HG03139 (cell line): ENCODE measurements around the gene TEX29.

ENCODE experiments used
- ATAC-seq: cut with Tn5 transposase; IDR thresholded peaks from one replicate; pipeline ENCODE4 v1.9.1; 2021; ENCODE audit not compliant: unreplicated experiment

TEX29 gene

DNA sequence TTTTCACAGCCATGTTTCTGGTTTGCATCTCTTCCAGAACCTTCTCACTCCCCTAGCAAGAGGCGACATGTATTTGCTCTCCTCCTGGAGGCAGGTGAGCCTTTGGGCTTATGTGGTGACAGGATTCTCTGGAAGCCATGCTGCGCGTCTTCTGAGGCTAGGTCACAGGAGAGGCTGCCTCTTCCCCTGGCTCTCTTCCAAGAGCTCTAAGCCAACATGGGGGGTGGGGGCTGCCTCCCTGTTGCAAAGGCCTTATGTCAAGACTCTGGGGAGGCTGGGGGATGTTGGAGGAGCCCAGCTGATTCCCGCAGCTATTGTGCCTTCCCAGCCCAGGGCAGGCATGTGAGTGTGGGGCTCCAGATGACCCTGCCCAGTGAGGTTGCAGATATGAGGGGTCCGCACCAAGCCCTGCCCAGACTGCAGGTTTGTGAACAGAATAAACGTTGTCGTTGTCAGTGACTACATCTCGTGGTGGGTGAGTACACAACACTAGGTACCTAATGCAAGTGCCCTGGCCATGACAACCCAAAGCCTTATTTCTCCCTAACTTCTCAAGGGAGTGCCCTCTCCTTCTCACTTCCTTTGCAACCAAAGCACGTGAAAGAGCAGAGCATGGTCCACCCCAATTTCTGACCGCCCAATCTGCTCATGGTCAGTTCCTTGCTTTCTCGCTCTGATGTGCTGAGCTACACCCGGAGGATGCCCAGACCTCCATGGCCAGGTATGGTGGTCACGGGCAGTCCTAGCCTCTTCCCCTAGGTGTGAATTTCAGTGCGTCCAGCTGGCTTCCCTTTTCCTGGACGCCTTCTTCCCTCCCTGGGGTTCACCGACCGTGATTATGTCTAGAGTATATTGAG is 44.9 kb downstream of the TEX29 start:
- ATAC-seq = no peak

DNA sequence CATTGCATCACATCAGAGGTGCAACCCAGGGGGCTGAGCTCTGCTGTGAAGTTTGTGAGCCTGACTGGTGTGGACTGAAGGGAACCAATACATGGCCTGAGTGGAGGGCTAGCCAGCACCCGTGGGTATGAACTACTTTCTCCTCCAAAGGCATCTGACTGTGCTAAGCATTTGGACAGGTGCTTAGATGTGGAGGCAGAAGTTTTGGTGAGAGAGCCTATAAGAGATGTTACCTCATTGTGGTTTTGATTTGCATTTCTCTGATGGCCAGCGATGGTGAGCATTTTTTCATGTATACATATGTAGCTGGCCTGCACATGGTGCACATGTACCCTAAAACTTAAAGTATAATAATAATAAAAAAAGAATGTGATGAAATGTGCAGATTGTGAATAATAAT is 46.9 kb downstream of the TEX29 start:
- no peak for ATAC-seq

DNA sequence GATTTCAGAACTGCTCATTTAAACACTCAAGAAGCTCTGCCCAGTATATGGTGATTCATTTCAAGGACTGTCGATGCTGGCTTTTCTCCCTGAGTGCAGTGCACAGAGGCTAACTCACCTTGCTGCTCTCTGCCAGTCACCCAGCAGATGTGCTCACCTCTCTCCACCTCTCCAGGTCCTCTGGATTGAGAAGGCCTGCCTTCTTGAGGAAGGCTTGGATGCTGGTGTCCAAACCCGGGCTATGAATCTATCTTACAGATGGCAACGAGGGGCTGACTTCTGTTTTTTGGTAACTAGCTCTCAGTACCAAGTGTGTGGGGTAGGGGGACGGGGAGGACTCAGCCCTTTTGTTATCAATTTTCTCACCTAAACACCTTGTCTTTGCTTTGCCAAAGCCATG is 47.6 kb downstream of the TEX29 start:
- ATAC-seq = no peak

DNA sequence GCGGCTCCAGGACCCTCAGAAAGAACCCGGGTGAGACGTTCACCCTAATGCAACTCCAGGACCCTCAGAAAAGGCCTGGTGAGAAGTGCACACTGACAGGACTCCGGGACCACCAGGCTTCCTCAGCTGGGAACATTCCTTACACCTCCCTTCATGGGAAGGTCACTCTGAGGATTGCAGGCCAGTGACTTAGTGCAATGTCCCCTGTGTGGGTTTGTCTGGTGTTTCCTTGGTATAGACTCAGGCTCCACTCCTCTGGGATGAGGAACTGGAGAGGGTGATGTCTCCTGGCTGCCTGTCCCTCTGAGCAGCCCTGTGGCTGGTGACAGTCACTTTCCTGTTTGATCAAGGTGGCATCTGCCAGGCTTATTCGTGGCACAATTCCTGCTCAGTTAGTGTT is 49.7 kb downstream of the TEX29 start:
- ATAC-seq = no peak

DNA sequence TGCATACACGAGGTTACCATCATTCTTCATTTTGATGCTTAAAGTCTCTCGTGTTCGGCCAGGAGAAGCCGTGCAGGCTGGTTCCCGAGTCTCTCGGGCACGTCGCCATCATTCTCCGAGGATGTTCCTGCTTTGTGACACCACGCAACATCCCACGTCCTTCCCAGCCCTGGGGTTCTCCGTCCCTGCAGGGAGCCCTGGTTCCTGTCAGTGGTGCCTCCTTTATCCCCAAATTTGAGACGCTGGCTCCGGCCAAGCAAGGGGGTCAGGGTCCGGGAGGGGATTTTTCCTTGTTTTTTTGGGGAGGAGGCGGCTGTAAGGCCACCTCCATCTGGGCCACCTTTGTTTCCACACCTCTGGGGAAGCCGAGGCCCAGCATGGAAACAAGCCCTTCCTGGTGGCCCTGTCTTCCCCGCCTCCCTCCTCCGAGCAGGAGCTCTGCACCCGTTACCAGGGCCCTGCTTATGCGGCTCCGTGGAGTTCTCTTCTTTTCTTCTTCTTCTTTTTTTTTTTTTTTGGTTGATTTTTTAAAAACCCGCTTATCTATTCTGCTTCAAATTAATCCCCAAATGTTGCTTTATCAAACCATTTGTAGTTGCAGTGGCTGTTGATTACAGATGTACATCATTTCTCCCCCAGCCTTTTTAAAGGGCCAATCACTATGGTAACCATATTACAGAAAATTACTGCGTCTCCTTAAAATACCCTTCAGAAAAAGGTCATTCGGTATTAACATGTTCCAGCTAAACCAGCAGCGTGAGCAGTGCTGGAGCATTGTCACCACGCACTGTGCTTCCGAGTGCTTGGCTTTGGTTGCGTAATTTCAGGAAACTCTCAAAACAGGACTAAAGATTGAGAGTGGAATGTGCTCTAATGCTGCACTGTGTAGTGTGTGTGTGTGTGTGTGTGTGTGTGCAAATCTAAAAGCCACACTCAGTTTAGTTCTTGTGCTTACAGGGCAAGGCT is 50.4 kb downstream of the TEX29 start:
- ATAC-seq = no peak

DNA sequence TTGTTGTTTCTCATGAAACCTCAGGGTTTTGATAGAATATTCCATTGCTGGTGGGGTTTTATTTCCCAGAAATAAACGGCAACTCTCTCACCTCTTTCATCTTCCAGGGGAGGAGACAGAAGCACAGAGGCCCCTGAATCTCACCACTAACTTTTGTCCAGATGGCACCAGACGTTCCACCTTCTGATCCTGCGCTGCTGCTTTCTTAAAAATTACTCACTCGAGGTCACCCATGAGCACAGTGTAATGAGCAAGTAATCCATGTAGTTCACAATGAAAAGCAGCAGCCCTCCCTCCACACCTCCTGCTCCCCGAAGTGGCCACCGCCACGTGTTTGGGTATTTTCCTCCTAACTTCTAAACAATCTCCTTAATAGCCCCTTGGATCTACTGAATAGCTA is 51.3 kb downstream of the TEX29 start:
- ATAC-seq = no peak

DNA sequence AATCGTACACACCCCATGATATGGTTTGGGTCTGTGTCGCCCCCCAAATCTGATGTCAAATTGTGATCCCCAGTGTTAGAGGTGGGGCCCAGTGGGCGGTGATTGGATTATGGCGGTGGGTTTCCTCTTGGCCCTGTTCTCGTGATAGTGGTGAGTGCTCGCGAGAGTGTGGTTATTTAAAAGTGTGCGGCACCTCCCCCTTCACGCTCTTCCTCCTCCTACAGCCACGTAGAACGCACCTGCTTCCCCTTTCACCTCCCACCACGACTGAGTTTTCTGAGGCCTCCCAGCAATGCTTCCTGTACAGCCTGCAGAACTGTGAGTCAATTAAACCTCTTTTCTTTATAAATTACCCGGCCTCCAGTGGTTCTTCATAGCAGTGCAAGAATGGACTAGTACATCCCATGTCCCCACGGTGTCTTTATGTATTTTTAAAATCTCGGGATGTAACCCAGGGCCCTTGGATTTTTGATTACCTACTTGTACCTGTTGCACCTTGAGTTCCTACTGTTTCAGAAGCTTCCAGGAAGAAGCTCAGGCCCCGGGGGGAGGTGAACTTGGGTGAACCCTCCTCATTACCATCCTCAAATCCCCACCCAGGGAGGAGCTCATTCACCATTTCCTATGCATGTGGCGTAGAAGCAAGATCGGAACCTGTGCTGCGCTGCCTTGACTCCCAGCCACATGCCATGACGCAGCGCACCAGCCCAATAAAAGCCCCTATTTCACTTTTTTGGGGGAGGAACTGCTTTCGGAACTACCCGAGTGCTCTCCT is 52.4 kb downstream of the TEX29 start:
- no peak for ATAC-seq

DNA sequence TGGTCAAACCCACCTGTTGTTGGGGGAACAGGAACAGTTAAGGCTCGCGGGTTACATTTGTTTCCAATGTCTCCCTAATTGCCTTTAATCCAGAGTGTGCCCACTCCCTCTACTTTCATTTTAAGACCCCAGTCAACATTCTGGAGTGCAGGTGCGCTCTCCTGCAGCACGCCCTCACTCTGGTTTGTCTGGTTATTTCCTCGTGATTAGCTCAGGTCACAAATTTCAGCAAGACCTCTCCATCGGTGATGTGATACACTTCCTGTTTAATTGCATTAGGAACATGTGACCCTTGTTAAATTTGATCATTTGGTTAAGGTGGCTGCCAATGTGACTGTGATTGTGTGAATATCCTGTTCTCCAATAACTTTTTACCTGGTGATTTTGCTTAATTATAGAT is 53.0 kb downstream of the TEX29 start:
- ATAC-seq = no peak

DNA sequence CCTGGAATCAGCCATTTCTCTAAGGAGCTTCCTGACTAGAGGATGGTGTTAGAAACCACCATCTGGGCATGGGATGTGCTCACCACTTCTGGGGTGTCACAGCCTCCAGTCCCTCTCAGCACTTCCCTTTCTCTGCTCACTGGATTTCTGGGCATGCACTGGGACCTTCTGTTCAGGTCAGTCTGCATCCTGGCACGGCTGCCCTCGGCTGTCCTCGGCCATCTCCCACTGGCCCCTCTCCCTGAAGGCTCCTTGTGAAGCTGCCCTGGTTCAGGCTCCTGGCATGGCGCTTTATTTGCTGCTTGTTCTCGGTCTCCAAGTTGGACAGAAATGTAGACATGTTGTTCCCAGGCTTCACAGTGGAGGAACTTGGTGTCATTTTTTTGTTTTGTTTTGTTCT is 60.0 kb downstream of the TEX29 start:
- no peak for ATAC-seq

DNA sequence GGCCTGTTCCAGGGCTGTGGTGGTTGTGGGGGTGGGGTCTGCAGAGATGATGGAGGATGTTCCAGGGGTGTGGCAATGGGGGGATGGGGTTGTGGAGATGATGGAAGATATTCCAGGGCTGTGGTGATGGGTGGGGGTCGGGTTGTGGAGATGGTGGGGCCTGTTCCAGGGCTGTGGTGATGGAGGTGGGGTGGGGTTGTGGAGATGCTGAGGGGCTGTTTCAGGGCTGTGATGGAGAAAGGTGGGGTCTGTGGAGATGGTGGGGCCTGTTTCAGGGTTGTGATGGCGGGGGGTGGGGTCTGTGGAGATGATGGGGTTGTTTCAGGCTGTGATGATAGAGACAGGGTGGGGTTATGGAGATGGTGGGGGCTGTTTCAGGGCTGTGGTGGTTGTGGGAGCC is 62.0 kb downstream of the TEX29 start:
- no peak for ATAC-seq

DNA sequence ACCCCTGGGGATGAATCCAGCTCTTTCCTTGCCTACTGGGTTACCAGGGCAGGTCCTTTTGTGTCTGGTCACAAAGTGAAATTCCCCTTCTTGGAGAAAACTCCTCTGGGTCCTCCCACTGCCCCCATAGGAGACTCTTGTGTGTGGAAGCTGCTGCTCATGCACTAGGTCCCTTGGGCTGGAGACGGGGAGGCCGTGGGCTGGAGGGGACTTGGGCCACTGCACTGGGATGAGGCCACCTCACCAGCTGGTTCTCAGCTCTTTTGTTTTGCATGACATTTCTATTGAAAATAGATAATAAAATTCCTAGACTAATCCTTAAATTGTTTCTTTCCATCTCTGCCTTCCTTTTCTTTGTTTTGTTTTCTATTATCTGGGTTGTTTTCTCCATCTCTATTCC is 62.4 kb downstream of the TEX29 start:
- no peak for ATAC-seq

DNA sequence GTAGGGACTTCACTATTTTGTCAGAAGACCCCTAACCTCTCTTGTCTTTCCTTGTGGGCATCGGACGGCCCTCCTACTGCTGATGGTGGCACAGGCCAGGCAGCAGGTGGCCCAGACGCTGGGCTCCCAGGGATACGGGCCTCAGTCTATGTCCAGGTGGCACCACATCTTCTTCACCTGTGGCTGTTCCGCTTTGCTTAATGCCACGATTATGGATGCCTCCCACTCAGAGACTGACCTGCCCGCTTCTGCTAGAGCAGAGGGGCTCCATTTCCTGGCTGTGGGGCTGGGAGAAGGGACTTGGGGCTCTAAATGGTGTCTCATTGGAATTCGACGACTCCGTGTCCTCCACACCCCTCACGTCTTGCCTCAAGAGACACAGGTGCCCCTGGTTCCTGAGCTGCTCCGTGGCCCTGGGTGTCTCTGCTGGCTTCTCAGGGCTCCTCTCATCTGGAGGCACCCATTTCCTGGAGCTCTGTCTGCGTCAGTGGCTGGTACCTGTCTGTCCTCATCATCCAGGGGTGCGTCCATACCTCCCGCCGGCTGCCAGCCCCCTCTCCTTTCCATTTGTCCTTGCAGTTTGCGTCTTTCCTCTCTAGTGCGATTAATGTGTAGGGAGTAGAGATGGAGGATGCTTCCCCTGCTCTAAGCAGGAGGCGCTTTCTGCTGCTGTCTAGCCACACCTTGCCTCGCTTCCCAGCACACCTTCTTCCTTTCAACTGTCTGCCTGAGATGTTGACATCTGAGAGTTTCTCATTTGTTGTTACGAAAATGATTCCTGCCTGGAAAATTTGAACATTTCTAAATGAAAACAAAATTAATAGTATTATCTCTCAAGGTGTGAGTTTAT is 63.4 kb downstream of the TEX29 start:
- no peak for ATAC-seq

DNA sequence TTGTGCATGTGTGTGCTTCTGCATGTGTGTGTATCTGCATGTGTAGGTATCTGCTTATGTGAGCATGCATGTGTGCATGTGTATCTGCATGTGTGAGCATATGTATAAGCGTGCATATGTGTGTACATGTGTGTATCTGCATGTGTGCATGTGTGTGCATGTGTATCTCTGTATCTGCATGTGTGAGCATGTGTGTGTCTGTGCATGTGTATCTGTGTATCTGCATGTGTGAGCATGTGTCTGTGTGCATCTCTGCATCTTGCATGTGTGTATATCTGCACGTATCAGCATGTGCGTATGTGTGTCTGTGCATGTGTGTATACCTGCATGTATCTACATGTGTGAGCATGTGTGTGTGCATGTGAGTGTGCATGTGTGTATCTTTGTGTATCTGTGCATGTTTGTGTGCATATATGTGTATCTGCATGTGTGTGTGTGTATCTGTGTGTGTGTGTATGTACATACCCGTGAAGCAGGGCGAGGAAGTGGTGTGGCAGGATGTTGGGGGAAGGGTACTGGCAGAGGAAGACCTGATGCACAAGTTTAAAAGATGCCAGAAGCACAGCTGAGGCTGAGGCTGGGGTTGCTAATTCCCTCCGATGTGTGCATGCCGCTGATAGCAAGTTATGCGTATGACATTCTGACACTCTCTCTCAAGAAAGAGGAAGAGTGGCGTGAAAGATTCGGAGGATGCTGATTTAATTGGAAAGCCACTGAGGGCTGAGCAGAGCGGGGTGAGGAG is 64.2 kb downstream of the TEX29 start:
- ATAC-seq = no peak

DNA sequence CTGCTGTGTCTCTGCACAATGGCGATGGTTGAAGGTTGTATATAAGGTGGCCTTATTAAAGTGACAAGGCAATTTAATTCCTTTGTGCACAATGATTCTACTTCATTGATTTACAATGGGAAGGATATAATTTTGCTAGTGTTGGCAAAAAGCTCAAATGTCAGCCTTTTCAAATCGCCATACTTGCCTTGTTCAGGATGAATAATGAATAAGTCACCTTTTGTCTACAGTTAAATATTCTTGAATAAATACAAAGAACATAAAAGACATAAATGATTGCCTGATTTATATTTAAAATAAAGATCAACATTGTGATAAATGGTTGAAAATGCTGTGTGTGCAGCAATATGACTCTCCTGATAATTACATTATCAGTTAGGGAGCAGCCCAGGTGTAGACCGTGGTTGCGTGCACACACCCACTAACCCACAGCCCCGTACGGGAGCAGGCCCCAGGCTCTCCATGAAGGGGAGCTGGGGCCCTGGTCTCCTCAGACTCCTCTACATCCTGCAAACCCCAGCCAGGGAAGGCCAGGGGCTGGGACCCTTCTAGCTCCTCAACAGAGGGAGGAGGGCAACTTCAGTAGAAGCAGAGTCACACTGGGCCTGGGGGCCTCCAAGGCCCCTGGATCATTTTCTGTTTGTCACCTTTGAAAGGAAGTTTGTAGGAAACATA is 64.9 kb downstream of the TEX29 start:
- ATAC-seq = no peak

DNA sequence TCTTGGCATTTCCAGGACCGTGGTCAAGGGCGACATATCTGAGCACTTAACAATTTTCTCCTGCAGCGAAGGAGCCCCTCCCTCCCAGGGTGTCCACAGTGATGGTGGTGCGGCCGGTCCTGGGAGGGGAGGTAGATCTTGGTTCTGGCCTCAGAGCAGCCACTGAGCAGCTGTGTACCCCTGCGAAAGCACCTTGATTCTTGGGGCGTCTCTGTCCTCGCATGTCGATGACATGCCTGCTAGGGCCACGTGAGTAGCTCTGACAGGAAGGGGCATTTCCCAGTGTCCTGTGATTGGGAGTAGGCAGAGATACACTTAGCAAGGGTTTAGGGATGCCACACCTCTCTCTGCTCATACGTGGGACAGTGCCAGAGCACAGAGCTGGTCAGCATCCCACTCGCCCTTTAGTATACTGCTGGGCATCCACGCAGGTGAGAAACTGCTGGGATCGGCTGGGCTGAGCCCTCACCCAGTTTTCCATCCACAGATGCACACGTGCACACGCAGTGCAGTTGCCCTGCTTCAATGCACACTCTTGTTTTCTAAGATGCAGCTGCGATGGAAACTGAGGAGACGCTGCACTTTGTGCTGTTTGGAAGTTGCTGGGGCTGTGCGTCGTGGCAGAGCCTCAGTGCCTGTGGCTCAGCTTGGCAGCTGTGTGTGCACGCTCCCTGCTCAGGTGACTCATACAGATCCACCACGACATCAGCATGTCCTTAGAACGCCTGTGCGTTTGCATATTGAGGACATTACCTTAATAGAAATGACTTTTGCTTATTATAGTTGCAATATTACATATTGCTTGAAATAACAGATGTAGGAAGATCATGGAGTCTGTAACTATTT is 66.8 kb downstream of the TEX29 start:
- no peak for ATAC-seq

DNA sequence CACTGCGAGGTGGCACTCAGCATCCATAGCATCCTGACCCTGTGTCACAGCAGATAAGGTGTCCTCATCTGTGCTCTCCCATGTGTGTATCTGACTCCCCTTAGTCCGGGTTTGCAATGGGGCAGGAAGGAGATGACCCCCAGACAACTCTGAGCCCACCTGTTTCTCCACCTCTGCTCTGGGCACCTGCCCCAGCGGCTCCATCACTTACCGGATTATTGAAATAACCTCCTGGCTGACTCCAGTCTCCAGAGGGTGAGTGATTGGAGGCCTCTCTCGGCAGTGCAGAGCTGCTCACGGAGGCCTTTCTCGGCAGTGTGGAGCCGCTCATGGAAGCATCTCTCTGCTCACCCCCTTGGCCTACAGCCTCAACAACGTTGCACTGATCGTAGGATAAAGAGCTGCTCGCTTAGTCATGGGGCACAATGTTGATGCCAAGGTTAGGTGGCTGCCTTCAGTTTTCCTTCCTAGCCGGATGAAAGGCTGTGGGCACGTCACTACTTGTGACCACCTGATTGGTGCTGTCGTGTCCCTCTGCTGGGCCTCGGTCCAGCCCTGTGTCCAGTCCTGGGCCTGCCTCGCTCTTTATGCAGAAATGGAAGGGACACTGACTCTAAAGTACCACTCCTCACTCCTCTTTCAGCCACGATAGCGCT is 67.6 kb downstream of the TEX29 start:
- no peak for ATAC-seq

DNA sequence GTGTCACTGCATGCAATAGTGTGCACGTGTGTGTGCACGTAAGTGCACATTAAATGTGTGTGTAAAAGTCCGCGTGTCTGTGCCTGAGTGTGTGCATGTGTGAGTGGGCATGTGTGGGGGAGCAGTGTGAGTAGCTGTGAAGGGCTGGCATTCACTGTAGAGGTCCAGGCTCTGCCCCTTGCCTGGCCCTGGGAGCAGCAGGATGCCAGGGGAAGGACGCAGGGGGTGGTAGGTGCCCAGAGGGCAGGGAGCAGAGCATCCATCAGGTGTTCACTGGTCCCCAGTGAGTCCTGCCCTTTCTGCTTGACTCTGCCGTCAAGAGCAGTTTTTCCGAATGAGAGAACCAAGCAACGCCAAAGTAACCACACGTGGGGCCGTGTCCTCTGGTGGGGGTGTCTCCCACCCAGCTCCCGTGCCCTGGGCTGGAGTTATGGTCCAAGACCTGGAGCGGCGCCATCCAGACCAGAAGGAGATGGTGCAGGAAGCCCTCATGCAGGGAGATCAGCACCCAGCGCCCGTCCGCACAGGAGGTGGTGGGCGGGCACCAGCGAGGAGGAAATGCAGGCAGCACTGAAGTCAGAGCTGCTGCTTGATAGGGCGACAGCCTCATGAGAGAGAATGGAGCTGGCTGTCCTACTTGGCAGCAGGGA is 68.5 kb downstream of the TEX29 start:
- no peak for ATAC-seq
